OCI-LY1 (cell line): ENCODE results near the gene NFYC.

Experiments used
- H2AFZ ChIP-seq: fragments of 200-600 bp; sonication (generic), shearing (Covaris generic); 2 replicates; pipeline ENCODE4 v1.6.0; 2014; ENCODE audit warnings: antibody characterized with exemption, mild to moderate bottlenecking, low read length
- H3F3A ChIP-seq: fragments of 200-600 bp; sonication (generic), shearing (Covaris generic); 2 replicates; pipeline ENCODE4 v1.6.0; 2014; ENCODE audit warnings: mild to moderate bottlenecking, antibody characterized with exemption, low read length, moderate library complexity; ENCODE audit not compliant: insufficient read depth
- H3K27ac ChIP-seq: fragments of 200-600 bp; sonication (generic); 2 replicates; pipeline ENCODE4 v1.5.1; 2014; ENCODE audit warnings: low read length, mixed run types, mild to moderate bottlenecking, low read depth; ENCODE audit not compliant: poor library complexity, severe bottlenecking
- H3K27me3 ChIP-seq: fragments of 200-600 bp; sonication (generic); 2 replicates; pipeline ENCODE4 v1.6.0; 2014; ENCODE audit warnings: antibody characterized with exemption, mild to moderate bottlenecking, low read length, moderate library complexity; ENCODE audit not compliant: insufficient read depth
- H3K36me3 ChIP-seq: fragments of 200-600 bp; sonication (generic); 2 replicates; pipeline ENCODE4 v1.6.1; 2014; ENCODE audit warnings: mild to moderate bottlenecking, antibody characterized with exemption, low read length, moderate library complexity, mixed read lengths; ENCODE audit not compliant: insufficient read depth
- H3K4me1 ChIP-seq: fragments of 200-600 bp; sonication (generic); 2 replicates; pipeline ENCODE4 v1.5.1; 2014; ENCODE audit warnings: mild to moderate bottlenecking, low read length, moderate library complexity; ENCODE audit not compliant: insufficient read depth, severe bottlenecking
- H3K4me2 ChIP-seq: fragments of 200-600 bp; sonication (generic), shearing (Covaris generic); 2 replicates; pipeline ENCODE4 v1.6.1; 2014; ENCODE audit warnings: low read length
- H3K4me3 ChIP-seq: fragments of 200-600 bp; sonication (generic); 2 replicates; pipeline ENCODE4 v1.5.1; 2014; ENCODE audit warnings: low read length, low read depth, mild to moderate bottlenecking, mixed read lengths; ENCODE audit not compliant: poor library complexity, severe bottlenecking
- H3K79me2 ChIP-seq: fragments of 200-600 bp; shearing (Covaris generic); 2 replicates; pipeline ENCODE4 v1.6.1; 2016; ENCODE audit warnings: mixed run types, low read length, mixed read lengths; ENCODE audit not compliant: insufficient read depth
- H3K9ac ChIP-seq: fragments of 200-600 bp; sonication (generic), shearing (Covaris generic); 2 replicates; pipeline ENCODE4 v1.6.1; 2014; ENCODE audit warnings: mild to moderate bottlenecking, low read length, mixed read lengths
- H3K9me2 ChIP-seq: fragments of 200-600 bp; sonication (generic), shearing (Covaris generic); 2 replicates; pipeline ENCODE4 v1.6.1; 2014; ENCODE audit warnings: low read depth, mild to moderate bottlenecking, low read length, mixed read lengths
- H3K9me3 ChIP-seq: fragments of 200-600 bp; shearing (Covaris generic); 2 replicates; pipeline ENCODE4 v1.6.1; 2014; ENCODE audit warnings: low read length, mixed read lengths
- H4K20me1 ChIP-seq: fragments of 200-600 bp; sonication (generic), shearing (Covaris generic); 2 replicates; pipeline ENCODE4 v1.6.0; 2016; ENCODE audit warnings: mild to moderate bottlenecking, low read length; ENCODE audit not compliant: insufficient read depth
- CTCF ChIP-seq: fragments of 200-600 bp; sonication (generic), shearing (Covaris generic); IDR thresholded peaks from 2 replicates; pipeline ENCODE4 v1.5.1; 2017; ENCODE audit warnings: mild to moderate bottlenecking, antibody characterized with exemption, low read length, moderate library complexity, mixed read lengths
- EZH2 ChIP-seq: fragments of 200-600 bp; sonication (generic), shearing (Covaris generic); IDR thresholded peaks from 2 replicates; pipeline ENCODE4 v1.8.0; 2017; ENCODE audit warnings: borderline replicate concordance, mixed run types, mild to moderate bottlenecking, antibody characterized with exemption, low read length, moderate library complexity, mixed read lengths

The NFYC gene

GRCh38 chr1:40802742-40803113 lies 111.2 kb downstream of the NFYC start:
- Histone ChIP-seq H3K79me2 (no peaks in the 10 kb centered on the region), H3K36me3 (no peaks in the 10 kb centered on the region), H3K9me3 (no peaks in the 10 kb centered on the region), H3K4me2 (peak overlapping the region; percentile 87), H3K27me3 (no peaks in the 10 kb centered on the region), H3K4me3 (peak overlapping the region; percentile 59), H3K4me1 (peaks cover 20% of the 10 kb centered on the region), H3K27ac (no peak overlapping the region), H3F3A (no peaks in the 10 kb centered on the region), H3K9me2 (no peaks in the 10 kb centered on the region), H2AFZ (no peak overlapping the region), H4K20me1 (no peaks in the 10 kb centered on the region), H3K9ac (no peak overlapping the region)
- TF ChIP-seq CTCF = no peak
- TF ChIP-seq EZH2 = no peak

- Histone ChIP-seq H3K27me3 (no peaks in the 10 kb centered on the region; the same call in 1 of the 2 replicates), H3K36me3 (no peaks in the 10 kb centered on the region), H3K4me3 (no peak overlapping the region), H3F3A (no peaks in the 10 kb centered on the region), H3K4me2 (no peak overlapping the region), H4K20me1 (no peaks in the 10 kb centered on the region), H3K79me2 (no peaks in the 10 kb centered on the region), H3K9me3 (no peaks in the 10 kb centered on the region), H2AFZ (no peak overlapping the region), H3K9ac (no peak overlapping the region), H3K9me2 (no peaks in the 10 kb centered on the region), H3K27ac (no peak overlapping the region), H3K4me1 (peaks cover 20% of the 10 kb centered on the region)
- TF ChIP-seq CTCF (no peak), EZH2 (no peak)
Observed at GRCh38 chr1:40803447-40803846, 111.9 kb downstream of the NFYC start.

GRCh38 chr1:40803902-40804301 lies 112.4 kb downstream of the NFYC start:
- no peaks in the 10 kb centered on the region for H3F3A ChIP-seq
- H2AFZ ChIP-seq = no peak overlapping the region
- H3K79me2 ChIP-seq = no peaks in the 10 kb centered on the region
- TF ChIP-seq EZH2 = no peak
- no peak for TF ChIP-seq CTCF
- no peaks in the 10 kb centered on the region for H3K9me2 ChIP-seq
- H3K4me3 ChIP-seq = no peak overlapping the region
- peaks cover 20% of the 10 kb centered on the region for H3K4me1 ChIP-seq
- H3K9ac ChIP-seq = no peak overlapping the region
- no peak overlapping the region for H3K27ac ChIP-seq
- no peaks in the 10 kb centered on the region; the same call in 1 of the 2 replicates for H3K27me3 ChIP-seq
- no peaks in the 10 kb centered on the region for H3K9me3 ChIP-seq
- H3K4me2 ChIP-seq = no peak overlapping the region
- no peaks in the 10 kb centered on the region for H3K36me3 ChIP-seq
- H4K20me1 ChIP-seq = no peaks in the 10 kb centered on the region
